Mammary epithelial cell (primary cell): ENCODE data around the gene CXorf65.

Experiments
- EZH2 ChIP-seq: IDR thresholded peaks from 2 replicates; pipeline ENCODE4 v1.6.1; 2012; ENCODE audit warnings: low read length, inconsistent platforms, borderline replicate concordance
- TF ChIP-seq, protein P1 (sequence below), 2 donors: IDR thresholded peaks in 1 of 2; conservative IDR thresholded peaks in 1 of 2; 2 replicates each; pipeline ENCODE4 v1.5.1; 2011 to 2012; ENCODE audit warnings: inconsistent platforms in 2 of 2, low read length in 2 of 2, mild to moderate bottlenecking in 2 of 2, control low read depth in 1 of 2, low read depth in 1 of 2; ENCODE audit not compliant: insufficient read depth in 1 of 2; ENCODE audit errors: extremely low read depth in 1 of 2

DNA sequence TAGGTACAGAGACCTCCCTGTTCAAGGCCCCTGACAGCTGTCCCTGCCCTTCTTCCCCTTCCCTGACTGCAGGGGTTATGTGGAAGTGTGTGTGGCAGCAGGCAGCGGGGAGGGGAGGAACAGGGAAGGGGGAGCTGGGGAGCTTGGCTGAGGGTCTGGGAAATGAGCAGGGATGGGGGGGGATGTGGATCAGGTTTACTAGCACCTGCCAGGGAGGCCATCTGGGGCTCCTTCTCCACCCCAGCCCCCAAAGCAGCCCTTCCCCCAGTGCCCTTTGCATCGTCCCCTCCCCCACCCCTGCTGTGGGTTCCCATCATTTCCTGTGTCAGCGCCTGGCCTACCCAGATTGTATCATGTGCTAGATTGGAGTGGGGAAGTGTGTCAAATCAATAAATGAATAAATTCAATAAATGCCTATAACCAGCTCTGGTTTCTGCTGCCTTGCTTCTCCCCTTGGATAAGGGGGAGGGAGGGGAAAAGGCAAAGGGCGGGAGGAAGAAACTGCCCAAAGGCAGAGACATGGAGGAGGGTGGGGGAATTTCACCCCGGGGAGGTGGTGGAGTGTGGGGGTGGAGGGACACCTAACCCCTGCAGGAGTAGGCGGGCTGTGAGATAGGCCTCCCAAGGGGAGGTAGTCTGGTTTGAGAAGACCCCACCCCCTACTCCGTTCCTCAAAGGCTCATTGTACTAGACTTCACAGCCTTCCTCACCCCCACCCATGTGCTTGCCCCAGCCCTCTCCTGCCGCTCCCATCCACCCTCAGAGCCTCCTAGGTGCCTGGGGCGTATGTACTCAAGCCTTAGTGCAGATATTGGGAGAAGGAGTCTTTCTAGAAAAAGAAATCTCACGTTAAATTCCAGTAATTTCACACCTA, 3.2 kb downstream of the CXorf65 start:
- TF ChIP-seq, protein P1, sequence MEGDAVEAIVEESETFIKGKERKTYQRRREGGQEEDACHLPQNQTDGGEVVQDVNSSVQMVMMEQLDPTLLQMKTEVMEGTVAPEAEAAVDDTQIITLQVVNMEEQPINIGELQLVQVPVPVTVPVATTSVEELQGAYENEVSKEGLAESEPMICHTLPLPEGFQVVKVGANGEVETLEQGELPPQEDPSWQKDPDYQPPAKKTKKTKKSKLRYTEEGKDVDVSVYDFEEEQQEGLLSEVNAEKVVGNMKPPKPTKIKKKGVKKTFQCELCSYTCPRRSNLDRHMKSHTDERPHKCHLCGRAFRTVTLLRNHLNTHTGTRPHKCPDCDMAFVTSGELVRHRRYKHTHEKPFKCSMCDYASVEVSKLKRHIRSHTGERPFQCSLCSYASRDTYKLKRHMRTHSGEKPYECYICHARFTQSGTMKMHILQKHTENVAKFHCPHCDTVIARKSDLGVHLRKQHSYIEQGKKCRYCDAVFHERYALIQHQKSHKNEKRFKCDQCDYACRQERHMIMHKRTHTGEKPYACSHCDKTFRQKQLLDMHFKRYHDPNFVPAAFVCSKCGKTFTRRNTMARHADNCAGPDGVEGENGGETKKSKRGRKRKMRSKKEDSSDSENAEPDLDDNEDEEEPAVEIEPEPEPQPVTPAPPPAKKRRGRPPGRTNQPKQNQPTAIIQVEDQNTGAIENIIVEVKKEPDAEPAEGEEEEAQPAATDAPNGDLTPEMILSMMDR (conservative IDR thresholded peaks at IDR 0.05 in 1 of 2, IDR thresholded peaks at IDR 0.05 in 1 of 2; ENCODE audit: extremely low read depth in 1 of 2, insufficient read depth in 1 of 2, low read depth in 1 of 2, low read length in 2 of 2): no peak
- TF ChIP-seq EZH2: no peak
